HEK293T (cell line): ENCODE results near the gene CTSS.

Experiments used
- ARNT ChIP-seq: fragments of 450-650 bp; IDR thresholded peaks from 2 replicates; pipeline ENCODE4 v1.6.1; 2017; ENCODE audit warnings: mild to moderate bottlenecking
- BHLHE40 ChIP-seq: fragments of 450-650 bp; IDR thresholded peaks from 2 replicates; pipeline ENCODE4 v1.6.1; 2016; ENCODE audit warnings: mild to moderate bottlenecking, moderate library complexity, borderline replicate concordance
- ELF4 ChIP-seq: fragments of 450-650 bp; IDR thresholded peaks from 2 replicates; pipeline ENCODE4 v1.6.1; 2017; ENCODE audit warnings: antibody characterized with exemption
- FOXK2 ChIP-seq: fragments of 450-650 bp; IDR thresholded peaks from 2 replicates; pipeline ENCODE4 v1.6.1; 2016; ENCODE audit warnings: mild to moderate bottlenecking
- HDGF ChIP-seq: fragments of 450-650 bp; IDR thresholded peaks from 2 replicates; pipeline ENCODE4 v1.6.1; 2017; ENCODE audit warnings: antibody characterized with exemption, borderline replicate concordance
- LEF1 ChIP-seq: fragments of 450-650 bp; IDR thresholded peaks from 2 replicates; pipeline ENCODE4 v1.6.1; 2017; ENCODE audit warnings: mild to moderate bottlenecking, borderline replicate concordance
- NFRKB ChIP-seq: fragments of 450-650 bp; IDR thresholded peaks from 2 replicates; pipeline ENCODE4 v1.6.1; 2016; ENCODE audit warnings: mild to moderate bottlenecking, moderate library complexity
- PKNOX1 ChIP-seq: fragments of 450-650 bp; IDR thresholded peaks from 2 replicates; pipeline ENCODE4 v1.6.1; 2016
- SP1 ChIP-seq: fragments of 450-650 bp; IDR thresholded peaks from 2 replicates; pipeline ENCODE4 v1.6.1; 2017
- SUZ12 ChIP-seq: fragments of 450-650 bp; IDR thresholded peaks from 2 replicates; pipeline ENCODE4 v1.6.1; 2016; ENCODE audit warnings: mild to moderate bottlenecking
- TARDBP ChIP-seq: fragments of 450-650 bp; IDR thresholded peaks from 2 replicates; pipeline ENCODE4 v1.6.1; 2016

GRCh38 chr1:150720098-150720497, 45.5 kb downstream of the CTSS start:
- TF ChIP-seq ELF4 (no peak), SUZ12 (no peak), HDGF (no peak), PKNOX1 (no peak), FOXK2 (no peak), BHLHE40 (no peak), ARNT (no peak), TARDBP (no peak), LEF1 (no peak), SP1 (no peak), NFRKB (no peak)
